Posterior cingulate gyrus (tissue), 11 donors: ENCODE measurements around the gene FBXO42.

Experiments
- DNase-seq, 10 donors: peaks; one replicate each; pipeline versions ENCODE4 v3.0.0 to v3.0.0-alpha.2; 2020 to 2021; ENCODE audit warnings: mixed read lengths in 3 of 10
- intact Hi-C: fragments of 100-400 bp; cut with DNase I; formaldehyde crosslinking; loops from one replicate; pipeline ENCODE4 v1.15.1; 2023

FBXO42 gene

DNA sequence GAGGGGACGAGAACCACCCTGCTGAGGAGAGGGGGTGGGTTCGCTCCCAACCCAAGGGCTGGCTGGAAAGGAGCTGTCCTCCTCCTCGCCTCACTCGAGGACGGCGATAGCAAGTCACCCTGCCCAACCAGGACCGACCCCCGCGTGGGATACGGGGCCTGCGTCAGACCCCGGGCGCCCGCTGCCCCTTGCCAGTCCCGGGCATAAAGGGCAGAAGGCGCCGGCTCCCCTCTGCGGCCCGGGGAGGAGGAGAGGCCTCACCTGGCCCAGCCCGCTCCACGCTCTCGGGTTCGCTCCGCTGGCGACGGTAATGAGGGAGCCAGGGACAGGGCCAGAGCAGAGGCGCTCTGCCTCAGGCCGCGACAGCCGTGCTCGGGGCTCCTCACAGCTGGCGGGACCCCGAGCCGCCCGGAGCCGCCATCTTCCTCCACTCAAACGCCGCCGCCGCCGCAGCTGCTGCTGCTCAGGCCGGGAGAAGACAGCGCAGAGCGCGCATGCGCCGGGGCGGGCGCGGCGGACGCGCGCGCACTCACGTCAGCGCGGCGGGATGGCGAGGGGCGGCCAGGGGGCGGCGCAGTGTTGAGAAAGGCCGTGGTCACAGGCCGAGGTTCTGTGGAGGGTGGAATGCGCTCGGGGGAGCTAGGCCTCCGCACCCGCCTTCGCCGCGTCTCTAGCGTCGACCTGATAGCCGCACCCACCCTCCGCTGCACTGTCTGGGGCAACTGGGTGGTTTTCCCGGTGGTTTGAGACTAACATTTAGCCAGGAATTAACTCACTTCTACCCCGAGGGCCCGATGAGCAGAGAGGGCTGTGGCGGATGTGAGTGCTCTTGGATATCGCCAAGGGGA lies at the start of gene FBXO42:
FBXO42 (minus strand) TSS at position 487 of the 848 bp plus-strand sequence. CDS start 37,062 bp downstream, outside the sequence.
- intact Hi-C loops: loop anchor here (10.0 kb wide), 1 partner anchor 703 kb away; the partner anchor contains the start of gene SDHB
- DNase-seq: peak; percentile 82 to 98 (median 88)

- no peak for DNase-seq
- intact Hi-C loops: no loop called here
Observed at GRCh38 chr1:16398371-16398953, 46.2 kb upstream of the FBXO42 start.

GRCh38 chr1:16397120-16397519 lies 44.8 kb upstream of the FBXO42 start:
- intact Hi-C loops: no loop called here
- no peak for DNase-seq

DNA sequence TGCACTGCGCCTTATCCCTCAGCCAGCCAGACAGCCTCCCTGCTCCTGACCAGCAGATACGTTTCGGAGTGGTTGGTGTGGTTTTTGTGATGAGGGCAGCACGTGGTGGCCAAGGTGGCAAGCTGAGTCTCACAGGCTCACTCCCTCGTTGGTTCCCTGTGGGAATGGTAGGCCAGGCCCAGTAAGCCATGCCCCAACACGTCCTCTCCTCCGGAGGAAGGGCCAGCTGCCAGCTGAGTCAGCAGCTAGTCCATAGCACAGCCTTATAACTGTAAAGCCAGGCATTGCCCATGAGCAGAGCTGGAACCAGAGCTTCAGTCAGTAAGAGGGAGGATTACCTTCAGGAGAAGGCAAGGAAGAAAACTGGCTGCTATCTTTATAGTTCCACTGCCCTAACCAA lies 44.3 kb upstream of the FBXO42 start:
- intact Hi-C loops: no loop called here
- DNase-seq: peak in 6 of 10 donors; percentile 15 to 88 (median 52)

GRCh38 chr1:16394977-16395376 lies 42.7 kb upstream of the FBXO42 start:
- intact Hi-C loops: no loop called here
- no peak for DNase-seq

DNA sequence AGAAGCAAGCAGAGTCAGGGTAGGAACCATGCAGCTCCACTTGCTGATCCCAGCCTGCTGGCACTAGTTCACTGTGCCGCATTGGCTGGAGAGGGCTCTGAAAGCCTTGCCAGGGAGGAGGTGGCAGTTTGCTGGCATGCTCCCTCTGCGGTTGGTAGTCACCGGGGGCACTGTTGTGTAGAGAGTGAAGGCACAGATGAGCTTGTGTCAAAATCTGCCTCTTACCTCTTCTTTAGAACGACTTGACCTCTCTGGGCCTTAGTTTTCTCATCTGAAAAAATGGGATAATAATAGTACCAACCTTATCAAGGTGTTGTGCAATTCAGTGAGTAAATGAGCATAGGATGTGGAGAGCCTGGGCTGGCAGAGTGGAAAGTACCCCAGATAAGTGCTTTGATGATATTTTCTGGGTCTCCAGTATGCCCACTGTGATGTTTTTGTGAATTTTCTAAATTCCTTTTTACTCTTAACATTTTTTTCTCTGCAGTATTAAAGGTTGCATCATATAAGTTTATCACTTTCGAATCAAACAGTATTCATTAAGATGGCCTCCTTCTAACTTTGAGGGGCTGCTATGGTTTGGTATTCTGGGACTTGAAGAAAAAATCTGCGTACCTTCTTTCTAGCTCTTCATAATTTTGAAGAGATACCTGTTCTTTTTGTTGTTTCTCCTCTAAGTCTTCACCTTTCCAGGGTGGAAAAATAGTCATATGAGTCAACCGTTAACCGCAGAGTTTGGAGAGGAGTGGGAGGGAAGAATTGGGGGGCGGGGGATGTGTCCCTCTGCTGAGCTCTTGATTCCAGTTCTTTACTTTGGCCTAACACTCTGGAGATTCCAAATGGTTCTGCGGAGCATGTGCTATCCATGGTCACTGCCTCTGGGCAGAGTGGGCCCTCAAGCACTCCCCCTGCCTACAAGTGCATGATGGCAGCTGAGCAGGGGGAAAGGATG lies 41.6 kb upstream of the FBXO42 start:
- intact Hi-C loops: no loop called here
- DNase-seq: peak in 9 of 10 donors; percentile 22 to 89 (median 49)

DNA sequence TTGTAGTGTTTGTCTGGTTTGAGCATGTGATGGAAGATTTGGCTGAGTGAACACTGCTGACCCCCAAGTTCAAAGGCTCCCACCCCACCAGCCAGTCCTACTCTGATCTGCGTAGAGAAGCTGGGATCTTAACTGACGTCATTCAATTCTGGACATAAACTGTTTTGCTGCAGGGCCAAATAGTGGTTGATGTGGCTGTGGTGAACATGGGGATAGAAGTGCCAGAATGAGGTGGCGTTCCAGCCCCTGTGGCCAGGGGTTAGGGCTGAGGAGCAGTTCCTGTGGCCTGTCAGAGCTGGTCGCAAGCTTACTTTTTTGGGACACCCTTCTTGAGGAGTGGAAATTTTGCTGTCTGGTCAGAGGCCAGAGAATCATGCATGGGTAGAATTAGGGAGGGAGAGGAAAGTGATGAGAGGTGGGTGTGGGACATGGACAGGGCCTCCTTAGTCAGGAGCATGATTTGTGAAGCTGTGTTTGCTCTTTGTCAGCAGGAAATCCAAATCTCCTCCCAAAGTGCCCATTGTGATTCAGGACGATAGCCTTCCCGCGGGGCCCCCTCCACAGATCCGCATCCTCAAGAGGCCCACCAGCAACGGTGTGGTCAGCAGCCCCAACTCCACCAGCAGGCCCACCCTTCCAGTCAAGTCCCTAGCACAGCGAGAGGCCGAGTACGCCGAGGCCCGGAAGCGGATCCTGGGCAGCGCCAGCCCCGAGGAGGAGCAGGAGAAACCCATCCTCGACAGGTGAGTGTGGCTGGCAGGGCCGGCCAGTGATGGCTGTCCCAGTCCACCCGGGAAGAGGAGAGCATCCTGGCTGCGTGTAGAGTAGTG lies 40.7 kb upstream of the FBXO42 start:
- intact Hi-C loops: no loop called here
- peak in 1 of 10 donors; percentile 15 for DNase-seq

GRCh38 chr1:16391411-16391810 lies 39.1 kb upstream of the FBXO42 start:
- intact Hi-C loops: no loop called here
- no peak for DNase-seq

- intact Hi-C loops: no loop called here
- peak in 1 of 10 donors; percentile 20 for DNase-seq
Observed at GRCh38 chr1:16387201-16388188, 35.2 kb upstream of the FBXO42 start.

GRCh38 chr1:16386454-16387113 lies 34.3 kb upstream of the FBXO42 start:
- intact Hi-C loops: no loop called here
- peak in 2 of 10 donors; percentile 27 to 89 for DNase-seq

DNA sequence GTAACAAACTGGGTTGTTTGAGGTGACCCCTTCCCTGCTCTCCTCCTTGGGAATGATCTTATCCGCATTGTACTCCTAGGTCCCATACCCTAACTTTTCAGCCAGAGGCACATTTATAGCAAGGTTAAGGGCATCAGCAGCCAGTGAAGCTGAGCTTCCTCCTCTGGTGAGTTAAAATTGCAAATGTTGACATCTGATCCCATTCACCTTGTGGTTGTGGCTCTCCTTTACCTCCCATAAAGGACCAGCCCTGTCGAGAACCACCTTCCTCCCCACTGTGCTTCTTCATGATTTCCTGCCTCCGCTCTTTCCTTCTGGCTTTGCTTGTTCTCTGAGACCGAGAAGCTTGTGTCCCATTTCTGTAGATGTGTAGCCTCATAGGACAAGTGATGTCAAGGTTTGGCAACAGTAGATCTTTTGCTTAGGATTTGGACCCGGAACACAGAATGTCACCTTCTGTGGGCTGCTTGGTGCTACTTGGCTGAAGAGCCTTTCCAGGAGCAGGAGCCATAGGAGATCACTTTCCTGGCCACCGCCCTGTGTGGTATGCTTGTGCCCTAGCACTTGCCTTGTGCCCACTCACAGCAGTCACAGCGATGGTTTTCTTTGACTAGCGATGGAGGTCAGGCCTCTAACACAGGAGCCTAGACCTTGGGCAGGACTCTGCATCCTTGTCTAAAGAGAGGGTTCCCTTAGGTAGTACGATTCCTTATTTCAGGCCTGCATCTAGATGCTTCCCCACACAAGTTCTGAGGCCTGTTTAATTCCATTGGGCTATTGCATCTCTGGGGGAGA lies 33.6 kb upstream of the FBXO42 start:
- no peak for DNase-seq
- intact Hi-C loops: no loop called here

DNA sequence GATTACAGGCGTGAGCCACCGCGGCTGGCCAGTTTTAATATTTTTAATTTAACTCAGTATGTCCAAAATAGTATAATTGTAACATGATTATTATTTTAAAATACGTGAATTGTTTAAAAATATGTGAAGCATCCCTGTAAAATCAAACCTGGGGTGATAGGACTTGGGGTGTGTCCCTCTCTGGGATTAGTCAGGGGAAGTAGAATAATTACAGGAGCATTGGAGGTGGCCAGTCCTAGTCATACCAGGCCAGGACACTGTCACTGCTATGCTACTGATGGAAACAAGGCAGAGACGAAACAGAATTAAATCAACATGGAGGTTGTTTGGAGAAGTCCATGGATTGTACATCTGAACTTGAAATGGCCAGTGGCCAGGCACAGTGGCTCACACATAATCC lies 31.6 kb upstream of the FBXO42 start:
- intact Hi-C loops: no loop called here
- peak in 1 of 10 donors; percentile 2 for DNase-seq

DNA sequence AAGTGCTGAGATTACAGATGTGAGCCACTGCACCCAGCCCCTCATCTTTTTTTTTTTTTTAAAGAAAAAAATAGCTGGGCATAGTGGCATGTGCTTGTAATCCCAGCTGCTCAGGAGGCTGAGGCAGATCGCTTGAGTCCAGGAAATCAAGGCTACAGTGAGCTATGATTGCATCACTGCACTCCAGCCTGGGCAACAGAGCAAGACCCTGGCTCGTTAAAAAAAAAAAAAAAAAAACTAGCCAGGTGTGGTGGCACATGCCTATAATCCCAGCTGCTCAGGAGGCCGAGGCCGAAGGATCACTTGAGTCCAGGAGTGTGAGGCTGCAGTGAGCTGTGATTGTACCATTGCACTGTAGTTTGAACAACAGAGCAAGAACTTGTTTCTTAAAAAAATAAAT lies 28.6 kb upstream of the FBXO42 start:
- peak in 1 of 10 donors; percentile 10 for DNase-seq
- intact Hi-C loops: no loop called here

GRCh38 chr1:16378443-16378842 lies 26.2 kb upstream of the FBXO42 start:
- DNase-seq: peak in 1 of 10 donors; percentile 16
- intact Hi-C loops: no loop called here

DNA sequence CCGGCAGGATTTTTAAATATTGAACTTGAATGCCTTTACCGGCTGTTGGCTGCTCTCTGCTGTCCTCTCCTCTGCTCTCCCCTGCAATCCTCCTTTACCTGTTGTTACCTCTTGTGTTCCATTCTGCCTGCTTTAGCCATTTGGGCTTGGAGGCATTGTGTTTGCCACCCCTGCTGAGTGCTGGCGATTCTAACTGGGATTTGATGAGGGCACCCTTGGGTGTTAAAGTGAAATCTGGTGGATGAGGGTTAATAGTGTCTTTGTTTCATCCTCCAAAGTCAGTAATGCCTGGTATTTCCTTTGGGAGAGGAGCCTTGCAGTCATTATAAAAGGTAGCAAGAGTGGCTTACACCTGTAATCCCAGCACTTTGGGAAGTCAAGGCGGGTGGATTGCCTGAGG lies 24.7 kb upstream of the FBXO42 start:
- intact Hi-C loops: no loop called here
- DNase-seq: no peak

- intact Hi-C loops: no loop called here
- peak in 1 of 10 donors; percentile 79 for DNase-seq
Observed at GRCh38 chr1:16375521-16376340, 23.5 kb upstream of the FBXO42 start.
